DMS153 treated with DMSO at 0.1 percent for 48 hours (cell line): ENCODE data around the gene MNX1.

Experiments
- DNase-seq: peaks from one replicate; lab custom pipeline; 2025; ENCODE audit not compliant: unreplicated experiment; lab: John Stamatoyannopoulos, UW

The MNX1 gene

DNA sequence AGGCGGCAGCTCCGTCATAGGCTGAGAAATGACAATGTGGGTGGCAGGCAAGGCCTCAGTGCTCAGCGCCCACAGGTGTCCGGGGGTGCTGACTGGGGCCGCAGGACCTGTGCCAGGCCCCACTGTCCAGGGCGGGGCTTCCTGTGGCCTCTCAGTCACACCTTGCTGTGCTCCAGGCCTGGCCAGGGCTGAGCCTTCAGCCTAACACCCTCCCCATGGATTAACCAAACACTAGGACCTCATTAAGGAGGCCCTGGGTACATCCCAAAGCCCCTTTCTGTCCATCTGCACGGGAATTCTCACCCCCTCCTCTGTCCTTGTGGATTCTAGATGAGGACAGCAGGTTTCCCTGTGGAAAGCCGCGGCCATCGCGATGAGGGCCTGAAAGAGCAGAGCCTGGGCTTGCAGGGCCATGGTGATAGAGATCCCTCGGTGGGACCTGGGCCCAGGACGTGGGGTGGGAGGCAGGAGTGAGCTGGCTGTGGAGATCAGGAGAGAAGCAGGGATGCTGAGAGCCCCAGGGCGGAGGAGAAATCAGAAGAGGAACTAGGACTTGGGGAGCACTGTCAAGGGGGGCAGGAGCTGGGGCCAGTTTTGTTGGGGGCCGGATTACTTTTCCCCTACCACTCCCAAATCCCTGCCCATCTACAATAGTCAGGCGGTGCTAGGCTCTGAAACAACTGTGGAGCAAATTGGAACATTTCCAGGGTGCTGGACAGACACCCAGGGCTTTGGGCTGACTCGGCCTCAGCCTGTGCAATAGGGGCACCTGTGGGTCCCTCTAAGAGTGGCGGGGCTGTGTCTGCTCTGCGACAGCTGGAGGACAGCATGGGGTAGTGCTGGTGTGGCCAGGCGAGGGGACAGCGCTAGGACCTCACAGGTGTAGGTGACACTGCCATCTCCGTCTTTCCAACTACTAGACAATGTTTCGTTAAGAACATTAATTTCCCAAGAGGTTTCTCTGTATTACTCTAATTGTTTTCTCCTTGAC, 23.3 kb upstream of the MNX1 start:
- no peak for DNase-seq

DNA sequence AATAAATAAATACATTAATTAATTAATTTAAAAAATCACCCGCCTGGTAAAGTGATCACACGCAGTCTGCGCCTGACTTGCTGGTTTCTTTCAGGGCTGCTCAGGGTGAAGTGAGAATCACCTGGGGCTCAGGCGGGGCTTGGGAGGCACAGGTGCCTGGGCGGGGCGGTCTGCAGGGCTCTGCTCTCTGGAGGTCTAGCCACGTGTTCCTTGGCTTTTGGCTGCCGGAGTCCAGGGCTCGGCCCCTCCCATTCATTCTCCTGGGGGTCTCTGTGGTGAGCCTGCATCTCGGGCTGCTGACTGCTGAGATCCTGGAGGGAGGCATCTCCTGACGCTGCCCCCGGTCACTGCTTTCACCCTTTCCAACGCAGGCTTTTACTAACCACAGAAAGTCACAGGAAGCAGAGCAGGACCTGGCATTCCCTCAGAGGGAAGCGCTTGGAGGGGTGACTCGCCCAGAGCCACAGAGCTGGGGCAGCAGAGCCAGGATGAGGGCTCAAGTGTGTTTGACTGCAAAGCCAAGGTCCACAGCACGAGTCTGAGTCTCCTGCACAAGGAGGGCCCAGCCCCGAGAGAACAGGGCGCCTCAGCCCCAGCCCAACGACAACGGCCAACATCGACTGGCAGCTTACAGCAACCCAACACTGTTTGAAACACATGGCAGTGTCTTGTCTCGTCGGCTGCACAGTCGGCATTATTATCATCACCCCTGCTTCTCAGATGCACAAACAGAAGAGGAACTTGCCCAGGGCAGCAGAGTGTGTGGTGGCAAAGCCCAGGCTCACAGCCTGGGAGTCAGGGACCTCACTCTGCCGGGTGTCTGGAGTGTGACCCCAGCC, 22.4 kb upstream of the MNX1 start:
- DNase-seq = no peak

DNA sequence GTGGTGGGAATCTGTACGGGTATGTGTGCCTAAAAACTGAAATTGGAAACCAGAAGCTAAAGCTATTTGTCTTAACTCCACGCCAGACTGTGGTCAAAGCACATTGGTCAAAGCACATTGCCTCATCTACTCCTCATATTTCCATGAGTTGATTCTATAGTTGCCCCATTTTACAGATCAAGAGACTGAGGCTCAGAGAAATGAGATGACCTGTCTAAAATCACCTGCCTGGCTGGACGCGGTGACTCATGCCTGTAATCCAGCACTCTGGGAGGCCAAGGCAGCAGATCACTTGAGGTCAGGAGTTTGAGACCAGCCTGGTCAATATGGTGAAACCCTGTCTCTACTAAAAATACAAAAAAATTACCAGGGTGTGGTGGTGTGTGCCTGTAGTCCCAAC, 21.7 kb upstream of the MNX1 start:
- DNase-seq = no peak

DNA sequence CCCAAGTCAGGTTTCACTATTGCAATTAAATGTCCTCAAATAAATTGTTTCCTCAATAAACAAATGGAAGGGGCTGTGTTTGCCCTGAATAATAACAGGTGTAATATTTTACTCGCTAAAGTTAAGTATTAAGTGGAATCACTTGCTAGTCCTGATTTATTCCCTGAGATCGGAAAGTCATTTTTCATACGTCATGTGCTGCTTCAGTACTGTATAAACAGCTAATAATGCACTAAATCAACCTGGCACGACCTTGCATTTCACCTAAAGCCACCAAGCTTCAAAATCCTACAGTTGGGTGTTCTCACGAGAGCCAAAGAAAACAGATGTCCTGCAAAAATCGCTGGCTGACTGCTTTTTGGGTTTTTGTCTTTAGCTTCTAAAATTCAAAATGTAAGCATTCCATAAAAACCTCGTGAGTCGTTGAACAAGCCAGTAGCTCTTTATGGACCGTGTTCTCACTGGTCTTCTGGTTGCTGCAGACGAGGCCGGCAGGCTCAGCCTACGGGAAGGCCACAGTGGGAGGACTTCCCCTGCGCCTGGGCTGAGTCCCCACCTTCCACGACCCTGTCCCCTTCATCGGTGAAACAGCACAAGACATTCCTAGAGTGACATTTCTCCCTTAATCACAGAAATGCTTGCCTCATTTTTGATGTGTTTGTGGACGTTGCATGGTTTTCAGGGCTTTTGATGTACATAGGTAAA, 17.9 kb upstream of the MNX1 start:
- no peak for DNase-seq

DNA sequence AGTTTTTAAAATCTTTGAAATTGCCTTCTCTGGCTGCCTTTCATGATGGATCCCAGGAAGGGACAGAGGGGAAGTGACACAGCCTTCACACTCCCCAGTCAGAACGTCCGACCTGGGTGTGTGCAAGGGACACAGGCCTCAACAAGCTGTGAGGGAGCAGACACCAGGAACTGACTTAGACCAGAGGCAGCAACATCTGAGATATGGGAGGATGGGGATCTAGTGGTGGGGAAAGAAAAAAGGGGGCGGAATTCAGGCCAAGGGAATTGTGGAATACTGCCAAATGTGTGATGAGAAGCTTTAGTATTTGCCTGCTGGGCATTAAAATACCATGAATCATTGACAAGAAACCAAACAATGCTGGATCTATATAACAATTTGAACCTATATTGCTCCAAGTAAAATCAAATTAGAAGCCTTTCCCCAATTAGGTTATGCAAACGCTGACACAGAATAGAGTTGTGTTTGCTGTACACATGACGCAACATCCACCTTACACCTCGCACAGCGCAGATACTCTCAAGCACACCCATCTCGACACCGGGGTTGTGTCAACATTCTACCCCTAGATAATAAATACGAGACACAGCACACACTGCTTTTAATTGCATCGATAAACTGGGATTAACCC, 17.2 kb upstream of the MNX1 start:
- peak; percentile 17 for DNase-seq

DNA sequence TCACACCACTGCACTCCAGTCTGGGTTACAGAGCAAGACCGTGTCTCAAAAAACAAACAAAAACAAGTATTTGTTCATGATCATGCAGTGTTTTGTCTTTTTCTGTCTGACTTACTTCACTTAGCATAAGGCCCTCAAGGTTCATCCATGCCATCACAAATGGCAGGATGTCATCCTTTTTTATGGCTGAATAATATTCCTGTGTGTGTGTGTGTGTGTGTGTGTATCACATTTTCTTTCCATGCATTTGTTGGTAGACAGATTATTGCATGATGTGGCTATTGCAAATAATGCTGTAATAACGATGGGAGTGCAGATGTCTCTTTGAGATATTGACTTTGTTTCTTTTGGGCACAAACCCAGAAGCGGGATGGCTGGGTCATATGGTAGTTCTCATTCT, 14.3 kb upstream of the MNX1 start:
- DNase-seq = no peak

DNA sequence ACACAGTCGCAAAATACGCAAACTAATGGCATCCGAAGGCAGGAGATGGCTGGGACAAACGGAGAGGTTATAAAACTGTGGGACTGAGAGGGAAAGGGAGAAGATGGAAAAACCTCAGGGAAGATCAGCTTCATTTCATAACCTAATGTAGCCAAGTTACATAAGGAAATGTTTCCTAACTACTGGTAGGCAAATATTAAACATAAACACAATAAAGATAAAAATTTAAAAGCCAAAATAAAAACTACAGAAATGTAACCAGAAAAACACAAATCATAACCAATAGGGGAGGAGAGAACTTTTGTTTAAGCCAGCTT, 13.1 kb upstream of the MNX1 start:
- no peak for DNase-seq

DNA sequence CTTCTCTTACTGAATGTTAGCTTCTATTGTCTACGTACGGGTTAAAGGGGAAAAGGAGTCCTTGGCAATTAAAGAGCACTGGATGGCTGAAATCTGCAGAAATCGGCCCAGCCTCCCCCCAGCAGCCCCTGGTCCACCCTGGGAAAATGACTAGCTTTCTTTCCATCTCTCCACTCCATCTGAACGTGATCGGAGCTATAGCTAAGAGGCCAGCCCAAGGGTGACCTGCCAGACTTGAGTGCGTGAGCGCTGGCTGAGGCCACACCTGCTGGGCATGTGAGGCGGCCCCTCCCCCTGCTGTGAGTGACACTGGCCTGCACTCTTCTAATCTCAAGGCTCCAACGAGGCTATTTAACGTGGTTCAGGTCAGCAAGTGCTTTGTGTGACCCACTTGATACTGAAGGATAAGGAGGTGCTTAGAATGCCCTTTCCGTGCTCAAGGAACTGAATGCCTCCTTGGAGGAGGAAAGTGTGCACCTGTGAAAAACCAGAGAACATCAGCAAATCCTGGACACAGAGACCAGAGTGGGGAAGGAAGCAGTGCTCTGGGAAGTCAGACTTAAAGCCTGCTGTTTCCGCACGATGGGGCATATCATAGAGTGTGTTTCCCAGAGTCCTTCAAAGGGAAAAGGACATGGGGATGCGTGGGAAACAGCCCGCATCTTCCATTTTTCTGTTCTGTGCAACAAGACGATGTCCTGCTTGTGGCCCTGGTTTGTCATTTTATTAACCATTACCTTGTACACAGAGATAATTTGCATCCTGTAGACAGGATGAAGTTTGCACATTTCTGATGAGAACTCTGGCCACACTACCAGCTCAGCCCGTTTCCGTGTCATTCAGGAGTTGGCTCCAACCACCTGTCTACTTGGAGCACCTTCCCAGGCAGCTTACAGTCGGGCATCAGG, 12.5 kb upstream of the MNX1 start:
- no peak for DNase-seq

DNA sequence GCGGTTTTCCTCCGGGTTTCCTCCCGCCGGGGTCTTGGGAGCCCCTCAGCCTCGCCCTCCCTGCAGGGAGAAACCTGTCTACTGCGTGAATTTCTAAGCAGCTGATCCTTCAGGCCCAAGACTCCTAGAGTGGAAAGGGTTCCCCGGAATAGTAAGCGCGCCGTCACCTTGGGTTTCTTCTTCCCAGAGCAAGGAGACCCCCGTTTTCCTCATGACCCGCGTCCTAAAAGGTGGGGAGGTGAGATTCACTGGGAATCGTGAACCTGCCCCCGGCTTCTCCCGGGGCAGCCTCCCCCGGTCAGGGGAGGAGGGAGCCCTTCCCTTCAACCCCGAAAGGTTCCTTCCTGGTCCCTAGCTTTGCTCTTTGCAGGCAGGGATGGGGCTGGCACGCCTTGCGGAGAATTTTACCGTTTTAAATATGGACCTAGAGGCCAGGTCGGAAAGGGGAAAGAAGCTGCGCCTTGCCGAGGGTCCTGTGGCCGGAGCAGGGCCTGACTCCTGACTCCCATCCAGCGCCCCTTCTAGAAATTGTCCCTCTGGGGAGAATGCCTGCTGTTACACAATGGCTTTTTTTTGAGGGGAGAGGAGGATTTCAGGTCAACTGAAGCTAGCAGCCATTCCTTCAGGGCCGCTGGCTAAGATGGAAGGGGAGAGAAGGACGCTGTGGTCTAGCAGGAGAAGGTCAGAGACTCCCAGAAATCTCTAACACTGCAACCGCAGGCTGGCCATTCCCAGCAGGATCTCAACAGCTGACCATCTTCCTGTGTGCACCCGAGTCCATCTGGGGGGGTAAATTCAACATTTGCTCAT, 11.6 kb upstream of the MNX1 start:
- no peak for DNase-seq

DNA sequence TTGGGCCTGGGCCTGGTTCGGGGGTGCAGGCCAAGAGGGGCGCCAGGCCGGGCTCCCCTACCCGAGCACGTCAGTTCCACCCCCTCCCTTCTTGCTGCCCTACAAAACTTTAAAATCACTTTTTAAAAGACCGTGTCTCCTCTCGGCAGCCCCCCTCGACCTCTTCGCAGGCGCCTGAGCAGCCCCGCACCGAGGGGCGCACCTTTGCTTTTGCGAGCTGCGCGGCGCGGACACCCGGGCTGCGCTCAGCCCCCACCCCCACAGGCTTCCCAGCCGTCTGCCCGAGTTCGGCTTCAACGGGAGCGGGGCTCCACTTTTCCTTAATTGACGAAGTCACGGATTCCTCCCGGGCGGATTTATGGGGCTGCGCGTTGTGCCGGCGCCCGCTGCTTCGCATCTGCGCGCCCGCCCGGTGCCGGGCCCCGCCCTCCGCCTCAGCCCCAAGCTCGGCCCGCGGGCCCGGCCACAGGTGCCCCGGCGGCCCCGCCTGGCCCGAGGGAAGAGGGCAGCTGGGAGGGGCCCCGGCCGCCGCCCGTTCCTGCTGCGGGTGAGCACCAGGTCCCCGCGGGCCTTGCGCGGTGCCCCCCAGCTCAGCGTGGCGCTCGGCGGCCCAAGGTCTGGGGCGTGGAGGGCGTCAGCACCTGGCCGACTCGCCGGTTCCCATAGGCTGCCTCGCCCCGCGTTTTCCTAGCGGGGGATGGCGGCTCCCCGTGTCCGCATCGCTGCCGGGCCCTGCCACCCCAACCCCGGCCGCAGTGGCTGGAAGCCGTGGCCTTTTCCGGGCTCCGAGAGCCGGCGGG, 10.8 kb upstream of the MNX1 start:
- no peak for DNase-seq

DNA sequence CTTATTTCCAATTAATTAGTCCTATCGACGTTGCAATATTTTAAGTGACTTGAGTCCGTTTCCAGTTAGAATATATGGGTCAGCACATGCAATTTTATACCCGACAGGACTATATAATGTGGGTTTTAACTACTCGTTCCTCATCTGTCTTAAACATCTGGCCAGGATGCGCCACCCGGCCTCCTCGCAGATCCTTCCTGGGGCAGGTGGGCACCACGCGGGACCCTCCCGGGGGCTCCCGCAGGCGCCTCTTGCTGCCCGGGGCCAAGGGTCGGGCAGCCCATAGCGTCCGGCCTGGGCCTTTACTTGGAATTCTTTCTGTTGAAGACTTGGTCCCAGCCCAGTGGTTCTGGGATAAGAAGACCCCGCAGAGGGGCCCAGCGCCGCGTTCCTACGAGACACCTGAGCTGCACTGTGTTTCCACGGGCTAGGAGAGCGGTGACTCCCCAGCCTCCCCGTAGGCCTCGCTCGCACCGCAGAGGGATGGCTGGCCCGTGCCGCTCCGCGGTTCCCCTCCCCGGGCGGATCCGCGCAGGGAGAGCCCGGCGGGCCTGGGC, 10.1 kb upstream of the MNX1 start:
- DNase-seq = no peak

DNA sequence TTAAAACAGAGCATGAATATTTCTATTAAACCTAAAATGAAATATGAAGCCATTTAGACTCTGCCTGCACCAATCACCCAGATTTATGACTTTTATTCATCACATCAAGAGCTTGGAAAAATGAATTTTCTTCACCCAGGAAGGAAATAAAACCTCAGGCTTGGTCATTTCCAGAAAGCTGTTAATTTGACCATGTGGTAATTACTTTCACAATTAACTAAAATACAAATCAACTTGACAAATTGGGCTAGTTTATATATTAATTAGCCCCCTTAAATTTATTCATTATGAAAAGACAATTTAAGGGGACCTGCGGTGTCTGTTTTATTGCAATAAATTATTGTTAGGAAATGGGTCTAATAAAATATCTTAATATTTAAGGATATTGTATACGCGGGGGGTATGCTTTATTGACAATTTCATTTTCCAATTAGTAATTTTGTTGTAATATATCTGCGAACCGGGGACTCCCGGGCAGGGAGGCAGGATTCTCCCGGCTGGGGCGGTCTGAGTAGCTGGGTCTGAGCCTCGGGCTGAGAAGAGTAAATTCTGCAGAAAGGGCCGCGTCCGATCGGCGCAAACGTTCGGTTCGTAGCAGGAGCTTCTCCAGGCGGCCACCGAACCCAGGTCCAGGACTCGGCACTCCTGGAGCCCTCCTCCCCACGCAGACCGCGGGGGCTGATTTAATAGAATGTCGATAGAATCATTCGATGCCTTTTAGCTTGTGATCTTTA, 9.4 kb upstream of the MNX1 start:
- DNase-seq = no peak

DNA sequence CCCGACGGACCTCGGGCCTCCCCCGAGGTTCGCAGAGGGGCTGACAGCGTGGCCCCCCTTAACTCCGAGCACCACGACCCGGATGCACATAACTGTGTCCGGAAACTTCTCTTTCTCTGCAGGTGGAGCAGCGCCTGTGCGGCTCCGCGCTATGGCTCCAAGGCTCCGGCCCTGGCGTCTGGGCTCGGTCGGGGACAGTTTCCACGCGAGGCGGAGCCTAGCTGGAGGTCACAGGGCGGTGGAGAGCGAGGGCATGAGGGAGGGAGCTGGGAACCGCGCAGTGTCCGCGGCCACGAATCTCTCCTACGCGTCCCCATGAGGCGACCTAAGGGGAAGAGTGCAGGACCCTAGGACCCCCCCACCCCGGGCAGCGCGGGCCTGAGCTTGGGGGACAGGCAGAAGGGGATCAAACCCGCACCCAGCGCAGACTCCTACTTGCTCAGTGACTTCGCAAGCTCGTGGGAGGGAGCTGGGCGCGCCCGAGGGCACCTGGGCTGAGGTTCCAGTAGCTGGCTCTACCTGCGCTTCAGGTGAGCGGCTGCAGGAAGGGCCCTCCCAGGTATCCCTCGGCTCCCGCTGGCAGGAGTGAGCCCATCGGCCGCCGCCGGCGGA, 8.6 kb upstream of the MNX1 start:
- peak; percentile 27 for DNase-seq

DNA sequence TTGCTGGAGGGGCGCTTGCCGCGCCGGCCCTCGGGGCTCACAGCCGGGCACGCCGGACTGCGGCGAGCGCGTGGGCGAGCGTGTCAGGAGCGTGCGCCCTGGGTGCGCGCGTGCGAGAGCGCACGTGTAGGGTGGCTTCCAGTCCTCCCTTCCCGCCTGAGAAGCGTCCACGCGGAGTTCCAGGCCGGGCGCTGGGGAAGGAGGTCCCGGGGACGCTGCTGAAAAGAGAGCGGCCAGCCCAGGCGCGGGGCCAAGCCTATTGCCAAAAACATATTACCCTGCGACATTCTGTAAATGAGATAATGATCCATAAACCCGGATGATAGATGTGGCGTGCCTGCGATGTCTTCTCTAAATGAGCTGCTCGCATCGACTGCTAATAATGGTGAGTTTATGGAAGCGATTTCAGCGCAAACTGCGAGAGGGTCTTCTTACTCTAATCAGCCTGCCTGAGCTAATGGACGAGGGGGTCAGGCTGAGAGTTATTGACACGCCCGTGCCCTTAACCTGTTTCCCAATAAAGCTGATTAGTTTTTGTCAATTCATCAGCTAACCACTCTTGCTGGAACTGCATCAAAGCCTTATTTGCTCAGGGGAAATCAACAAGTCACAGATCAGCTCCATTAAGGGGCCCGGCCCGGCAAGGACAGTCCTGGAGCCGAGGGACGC, 8.0 kb upstream of the MNX1 start:
- no peak for DNase-seq

DNA sequence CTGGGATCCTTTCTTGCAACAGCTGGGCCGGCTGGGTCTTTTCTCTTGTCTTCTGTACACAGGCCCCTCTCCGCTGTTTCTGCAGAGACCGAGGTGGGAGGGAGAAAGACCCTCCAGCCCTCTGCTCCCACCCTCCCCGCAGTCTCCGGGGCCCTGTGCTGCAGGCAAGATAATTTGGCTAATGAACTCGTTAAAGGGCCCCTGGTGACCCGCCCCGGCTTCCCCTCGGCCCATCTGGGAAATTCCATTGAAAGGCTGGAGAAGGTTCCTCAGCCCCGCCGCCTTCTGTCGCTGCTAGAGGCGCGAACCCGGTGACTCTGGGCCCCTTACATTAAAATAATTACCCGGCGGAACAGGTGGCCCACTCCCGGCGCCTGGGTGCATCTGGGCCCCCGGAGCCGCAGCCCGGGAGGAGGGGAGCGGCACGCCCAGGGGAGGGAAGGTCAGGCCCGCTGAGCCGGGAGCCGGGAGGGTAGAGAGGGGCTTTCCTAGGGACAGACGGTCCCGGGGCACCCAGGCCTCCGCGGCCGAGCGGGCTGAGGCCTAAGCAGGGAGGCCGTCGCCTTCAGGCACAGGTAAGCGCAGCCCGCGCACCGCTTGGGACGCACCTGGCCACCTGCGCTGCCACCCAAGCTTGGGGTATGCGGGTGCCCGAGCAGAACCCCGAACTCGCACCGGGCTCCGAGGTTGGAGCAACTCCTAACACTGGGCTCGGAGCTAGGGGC, 7.3 kb upstream of the MNX1 start:
- no peak for DNase-seq

DNA sequence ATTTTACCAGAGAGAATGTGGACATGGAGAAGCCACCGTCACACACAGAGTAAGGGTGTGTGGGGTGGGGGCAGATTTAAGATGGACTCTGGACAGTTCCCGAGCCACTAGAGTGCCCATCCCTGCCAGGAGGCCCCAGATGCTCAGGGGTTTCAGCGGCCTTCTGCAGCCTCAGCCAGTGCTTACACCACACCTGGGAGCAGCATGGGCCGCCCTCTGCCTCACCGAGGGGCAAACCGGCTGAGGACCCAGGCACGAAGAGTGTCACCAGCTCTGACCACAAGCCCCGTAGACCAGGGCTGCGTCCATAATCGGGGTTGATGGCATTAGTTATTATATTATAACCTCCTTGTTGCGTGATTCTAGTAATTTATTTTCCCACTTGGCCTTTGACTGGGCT, 6.7 kb upstream of the MNX1 start:
- DNase-seq = no peak
